ENCODE measurements around the gene NDST1. TPM values are rescaled to one million over a fixed set of nuclear protein-coding genes. Genes with fewer than 3 reads are reported as not detected.
"Not testable (repeated sequence)": the region's sequence is repeated elsewhere in the genome, so short reads cannot be mapped to it uniquely, and the experiment has no call there.

The NDST1 gene
- total RNA-seq, 1 experiment from 2014 or later = 8.4 TPM

- no peak overlapping the region for H2AFZ ChIP-seq (ENCODE audit: low read length)
- H3K4me3 ChIP-seq (ENCODE audit: low read length) = no peak overlapping the region
- H3K4me2 ChIP-seq (ENCODE audit: low read depth, low read length, poor library complexity, severe bottlenecking) = no peak overlapping the region
Measured at GRCh38 chr5:150469718-150470469, 38.0 kb upstream of the NDST1 start.

DNA sequence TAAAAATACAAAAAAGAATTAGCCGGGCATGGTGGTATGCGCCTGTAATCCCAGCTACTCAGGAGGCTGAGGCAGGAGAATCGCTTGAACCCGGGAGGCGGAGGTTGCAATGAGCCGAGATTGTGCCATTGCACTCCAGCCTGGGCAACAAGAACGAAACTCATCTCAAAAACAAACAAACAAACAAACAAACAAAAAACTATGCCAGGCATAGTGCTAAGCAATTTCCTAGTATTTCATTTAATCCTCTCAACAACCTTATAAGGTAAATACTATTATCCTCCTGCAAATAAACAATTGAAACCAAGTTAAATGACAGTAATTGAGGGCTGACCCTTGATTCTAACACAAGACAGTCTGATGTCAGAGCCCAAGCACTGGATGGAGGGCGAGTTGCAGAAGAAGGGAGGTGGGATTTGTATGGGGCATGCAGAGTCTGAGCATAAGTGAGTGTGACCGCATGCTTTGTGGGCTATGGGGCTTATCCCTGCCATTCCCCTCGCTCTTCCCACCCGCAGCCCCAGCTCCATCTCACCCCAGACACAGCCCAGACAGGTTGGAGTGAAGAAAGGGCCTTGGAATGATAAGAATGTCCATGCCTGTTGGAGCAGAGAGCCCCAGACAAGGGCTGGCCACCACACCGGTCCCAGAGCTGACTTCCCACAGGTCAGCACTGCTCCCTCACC lies 34.1 kb upstream of the NDST1 start:
- DNase-seq = no peak
- no peaks in the 10 kb centered on the region for H3K36me3 ChIP-seq (ENCODE audit: insufficient read depth, low read length)
- H3K4me3 ChIP-seq (ENCODE audit: low read length) = no peak overlapping the region
- no peaks in the 10 kb centered on the region for H3K27me3 ChIP-seq (ENCODE audit: low read length)
- no peak overlapping the region for H2AFZ ChIP-seq (ENCODE audit: low read length)
- H3K9me2 ChIP-seq (replicated peaks; ENCODE audit: insufficient read depth, low read length) = no peaks in the 10 kb centered on the region
- H3K4me2 ChIP-seq (ENCODE audit: low read depth, low read length, poor library complexity, severe bottlenecking) = no peak overlapping the region
- no peaks in the 10 kb centered on the region for H3K4me1 ChIP-seq (ENCODE audit: low read length)
- H3K79me2 ChIP-seq (ENCODE audit: low read length) = no peaks in the 10 kb centered on the region
- no peaks in the 10 kb centered on the region for H3K9me3 ChIP-seq (ENCODE audit: low read length)
- H3K9ac ChIP-seq (ENCODE audit: low read length) = no peak overlapping the region
- H3K27ac ChIP-seq (ENCODE audit: low read length) = no peak overlapping the region
- no peaks in the 10 kb centered on the region for H4K20me1 ChIP-seq (ENCODE audit: insufficient read depth, low read depth, low read length)

More at GRCh38 chr5:150469718-150470469, 38.0 kb upstream of the NDST1 start:
- H3K27ac ChIP-seq (ENCODE audit: low read length) = no peak overlapping the region
- H3K9me3 ChIP-seq (ENCODE audit: low read length) = no peaks in the 10 kb centered on the region
- DNase-seq = no peak
- H3K9me2 ChIP-seq (replicated peaks; ENCODE audit: insufficient read depth, low read length) = no peaks in the 10 kb centered on the region
- no peaks in the 10 kb centered on the region for H3K79me2 ChIP-seq (ENCODE audit: low read length)
- H3K36me3 ChIP-seq (ENCODE audit: insufficient read depth, low read length) = no peaks in the 10 kb centered on the region
- H3K9ac ChIP-seq (ENCODE audit: low read length) = no peak overlapping the region
- H3K4me1 ChIP-seq (ENCODE audit: low read length) = no peaks in the 10 kb centered on the region
- H3K27me3 ChIP-seq (ENCODE audit: low read length) = no peaks in the 10 kb centered on the region
- no peaks in the 10 kb centered on the region for H4K20me1 ChIP-seq (ENCODE audit: insufficient read depth, low read depth, low read length)

GRCh38 chr5:150476568-150476967 lies 31.4 kb upstream of the NDST1 start:
- H2AFZ ChIP-seq (ENCODE audit: low read length); DNase-seq: not testable (repeated sequence)

DNA sequence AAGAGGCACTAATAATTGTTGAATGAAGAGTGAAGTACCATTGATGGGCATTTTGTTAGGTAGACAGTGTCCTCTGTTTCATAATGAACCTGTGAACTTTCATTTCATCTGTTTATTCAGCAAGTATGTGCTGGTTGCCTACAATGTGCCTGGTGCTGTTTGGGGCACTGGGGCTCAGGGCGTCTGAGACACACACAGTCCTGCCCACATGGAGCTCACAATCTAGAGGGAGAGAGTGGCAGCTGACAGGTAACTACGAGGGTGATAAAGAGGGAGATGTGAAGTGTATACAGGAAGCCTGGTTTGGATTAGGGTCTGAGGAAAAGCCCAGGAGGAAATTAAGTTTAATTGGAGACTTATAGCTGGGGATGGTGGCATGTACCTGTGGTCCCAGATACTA lies 28.5 kb upstream of the NDST1 start:
- Histone ChIP-seq H2AFZ (ENCODE audit: low read length) (no peak overlapping the region), H3K4me2 (ENCODE audit: low read depth, low read length, poor library complexity, severe bottlenecking) (no peak overlapping the region), H3K9me3 (ENCODE audit: low read length) (no peaks in the 10 kb centered on the region), H3K4me3 (ENCODE audit: low read length) (no peak overlapping the region), H3K79me2 (ENCODE audit: low read length) (no peaks in the 10 kb centered on the region), H3K36me3 (ENCODE audit: insufficient read depth, low read length) (no peaks in the 10 kb centered on the region), H3K27me3 (ENCODE audit: low read length) (no peaks in the 10 kb centered on the region), H4K20me1 (ENCODE audit: insufficient read depth, low read depth, low read length) (no peaks in the 10 kb centered on the region), H3K9ac (ENCODE audit: low read length) (no peak overlapping the region), H3K27ac (ENCODE audit: low read length) (no peak overlapping the region), H3K9me2 (replicated peaks; ENCODE audit: insufficient read depth, low read length) (no peaks in the 10 kb centered on the region), H3K4me1 (ENCODE audit: low read length) (no peaks in the 10 kb centered on the region)
- DNase-seq = no peak

More at GRCh38 chr5:150476568-150476967, 31.4 kb upstream of the NDST1 start:
- not testable (repeated sequence) for H3K4me2 ChIP-seq (ENCODE audit: low read depth, low read length, poor library complexity, severe bottlenecking); H3K27ac ChIP-seq (ENCODE audit: low read length); H3K36me3 ChIP-seq (ENCODE audit: insufficient read depth, low read length); H3K4me1 ChIP-seq (ENCODE audit: low read length); H3K79me2 ChIP-seq (ENCODE audit: low read length); H3K9ac ChIP-seq (ENCODE audit: low read length); H3K4me3 ChIP-seq (ENCODE audit: low read length); H3K9me2 ChIP-seq (replicated peaks; ENCODE audit: insufficient read depth, low read length); H3K27me3 ChIP-seq (ENCODE audit: low read length); H4K20me1 ChIP-seq (ENCODE audit: insufficient read depth, low read depth, low read length); H3K9me3 ChIP-seq (ENCODE audit: low read length)

GRCh38 chr5:150481708-150481965 lies 26.3 kb upstream of the NDST1 start:
- Histone ChIP-seq H3K36me3 (ENCODE audit: insufficient read depth, low read length) (no peaks in the 10 kb centered on the region), H3K9me3 (ENCODE audit: low read length) (no peaks in the 10 kb centered on the region), H2AFZ (ENCODE audit: low read length) (no peak overlapping the region), H3K79me2 (ENCODE audit: low read length) (no peaks in the 10 kb centered on the region), H3K4me1 (ENCODE audit: low read length) (peaks cover 3% of the 10 kb centered on the region), H4K20me1 (ENCODE audit: insufficient read depth, low read depth, low read length) (no peaks in the 10 kb centered on the region), H3K27me3 (ENCODE audit: low read length) (no peaks in the 10 kb centered on the region), H3K27ac (ENCODE audit: low read length) (no peak overlapping the region), H3K4me3 (ENCODE audit: low read length) (no peak overlapping the region), H3K9me2 (replicated peaks; ENCODE audit: insufficient read depth, low read length) (no peaks in the 10 kb centered on the region), H3K9ac (ENCODE audit: low read length) (no peak overlapping the region), H3K4me2 (ENCODE audit: low read depth, low read length, poor library complexity, severe bottlenecking) (no peak overlapping the region)
- DNase-seq = no peak

DNA sequence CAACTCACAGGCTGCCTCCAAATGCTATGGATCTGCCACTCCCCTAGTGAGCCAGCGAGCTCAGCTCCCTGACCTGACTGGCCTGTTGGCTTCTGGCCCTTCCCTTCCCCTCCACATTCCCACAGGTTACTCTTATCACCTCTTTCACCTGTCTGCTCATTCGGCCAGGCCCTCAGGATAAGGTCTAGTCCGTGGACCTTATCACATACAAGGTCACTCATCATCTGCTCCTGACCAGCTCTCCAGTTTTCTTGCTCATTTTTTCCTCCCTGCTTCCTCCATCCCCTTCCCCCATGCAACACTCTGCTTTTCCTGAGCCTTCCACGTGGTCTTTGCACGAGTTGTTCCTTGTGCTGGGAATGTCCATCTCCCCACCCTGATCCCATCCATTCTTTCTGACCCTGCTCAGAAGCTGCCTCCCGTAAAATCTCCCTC lies 25.9 kb upstream of the NDST1 start:
- no peak overlapping the region for H3K9ac ChIP-seq (ENCODE audit: low read length)
- H4K20me1 ChIP-seq (ENCODE audit: insufficient read depth, low read depth, low read length) = no peaks in the 10 kb centered on the region
- DNase-seq = no peak
- H3K79me2 ChIP-seq (ENCODE audit: low read length) = no peaks in the 10 kb centered on the region
- no peaks in the 10 kb centered on the region for H3K36me3 ChIP-seq (ENCODE audit: insufficient read depth, low read length)
- no peaks in the 10 kb centered on the region for H3K9me2 ChIP-seq (replicated peaks; ENCODE audit: insufficient read depth, low read length)
- H3K27ac ChIP-seq (ENCODE audit: low read length) = no peak overlapping the region
- no peaks in the 10 kb centered on the region for H3K27me3 ChIP-seq (ENCODE audit: low read length)
- H3K4me3 ChIP-seq (ENCODE audit: low read length) = no peak overlapping the region
- no peaks in the 10 kb centered on the region for H3K9me3 ChIP-seq (ENCODE audit: low read length)
- no peak overlapping the region for H3K4me2 ChIP-seq (ENCODE audit: low read depth, low read length, poor library complexity, severe bottlenecking)
- H3K4me1 ChIP-seq (ENCODE audit: low read length) = peaks cover 7% of the 10 kb centered on the region
- H2AFZ ChIP-seq (ENCODE audit: low read length) = no peak overlapping the region

GRCh38 chr5:150484964-150485692 lies 22.8 kb upstream of the NDST1 start:
- H3K9me2 ChIP-seq (replicated peaks; ENCODE audit: insufficient read depth, low read length) = no peaks in the 10 kb centered on the region
- no peak overlapping the region for H3K27ac ChIP-seq (ENCODE audit: low read length)
- peak overlapping the region; percentile 73 for H3K4me3 ChIP-seq (ENCODE audit: low read length)
- H4K20me1 ChIP-seq (ENCODE audit: insufficient read depth, low read depth, low read length) = no peaks in the 10 kb centered on the region
- H3K79me2 ChIP-seq (ENCODE audit: low read length) = no peaks in the 10 kb centered on the region
- H3K9ac ChIP-seq (ENCODE audit: low read length) = peak overlapping the region; percentile 79
- H3K4me1 ChIP-seq (ENCODE audit: low read length) = peaks cover 38% of the 10 kb centered on the region
- H3K27me3 ChIP-seq (ENCODE audit: low read length) = no peaks in the 10 kb centered on the region
- H3K36me3 ChIP-seq (ENCODE audit: insufficient read depth, low read length) = no peaks in the 10 kb centered on the region
- H2AFZ ChIP-seq (ENCODE audit: low read length) = peak overlapping the region; percentile 91; the same call in 1 of the 2 replicates
- H3K9me3 ChIP-seq (ENCODE audit: low read length) = no peaks in the 10 kb centered on the region
- peak overlapping the region; percentile 82 for H3K4me2 ChIP-seq (ENCODE audit: low read depth, low read length, poor library complexity, severe bottlenecking)
- no peak for DNase-seq

DNA sequence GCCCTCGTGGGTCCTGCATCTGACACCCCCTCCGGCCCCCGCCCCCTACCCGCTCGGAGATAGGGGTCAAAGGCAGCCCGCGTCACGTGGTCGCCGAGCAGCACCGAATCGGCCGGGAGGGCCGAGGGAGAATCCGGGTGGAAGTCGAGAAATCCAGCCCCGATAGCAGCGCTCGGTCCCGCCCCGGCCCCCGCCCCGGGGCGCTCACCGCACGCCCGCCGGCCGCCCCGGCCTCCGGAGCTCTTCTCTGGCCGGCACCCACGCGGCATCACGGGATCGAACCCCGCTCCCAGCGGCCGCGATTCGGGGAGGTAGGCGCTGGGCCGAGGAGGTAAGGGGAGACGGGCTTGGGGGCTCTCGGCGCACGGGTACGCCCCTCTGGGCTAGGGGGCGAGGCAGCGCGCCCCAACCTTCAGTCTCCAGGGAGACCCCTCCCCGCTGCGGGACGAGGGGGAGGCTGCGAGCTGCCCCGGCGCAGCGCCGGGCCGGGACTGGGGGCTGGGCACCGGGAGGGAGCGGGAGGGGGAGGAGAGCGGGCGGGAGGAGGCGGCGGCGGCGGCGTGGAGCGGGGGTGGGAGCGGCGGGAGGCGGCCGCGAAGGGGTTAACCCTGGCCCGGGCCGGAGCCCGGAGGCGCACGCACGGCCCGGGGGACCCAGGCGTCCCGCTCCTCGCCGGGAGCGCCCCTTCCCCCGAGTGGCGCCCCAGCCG lies 22.1 kb upstream of the NDST1 start:
- no peaks in the 10 kb centered on the region for H3K9me2 ChIP-seq (replicated peaks; ENCODE audit: insufficient read depth, low read length)
- H4K20me1 ChIP-seq (ENCODE audit: insufficient read depth, low read depth, low read length) = no peaks in the 10 kb centered on the region
- no peaks in the 10 kb centered on the region for H3K79me2 ChIP-seq (ENCODE audit: low read length)
- H3K27ac ChIP-seq (ENCODE audit: low read length) = no peak overlapping the region
- peak overlapping the region; percentile 79 for H3K9ac ChIP-seq (ENCODE audit: low read length)
- peak; percentile 76 for DNase-seq
- H3K27me3 ChIP-seq (ENCODE audit: low read length) = no peaks in the 10 kb centered on the region
- no peaks in the 10 kb centered on the region for H3K9me3 ChIP-seq (ENCODE audit: low read length)
- H3K4me2 ChIP-seq (ENCODE audit: low read depth, low read length, poor library complexity, severe bottlenecking) = peak overlapping the region; percentile 82
- H3K4me1 ChIP-seq (ENCODE audit: low read length) = peaks cover 45% of the 10 kb centered on the region
- peak overlapping the region; percentile 91; the same call in 1 of the 2 replicates for H2AFZ ChIP-seq (ENCODE audit: low read length)
- peak overlapping the region; percentile 73 for H3K4me3 ChIP-seq (ENCODE audit: low read length)
- no peaks in the 10 kb centered on the region for H3K36me3 ChIP-seq (ENCODE audit: insufficient read depth, low read length)

All from Karpas-422 (cell line).